ENCODE data around the gene PDE4D. TPM values are rescaled to one million over a fixed set of nuclear protein-coding genes. Genes with fewer than 3 reads are reported as not detected.

PDE4D gene
- total and polyA plus RNA-seq, 2 donors = 21.2 to 30.3 TPM

GRCh38 chr5:59209758-59210359 lies 683.7 kb downstream of the PDE4D start:
- H3K9me3 ChIP-seq (ENCODE audit: control insufficient read depth in 2 of 2, insufficient read depth in 1 of 2, low read length in 1 of 2) = no peaks in the 10 kb centered on the region
- no peaks in the 10 kb centered on the region for H3K36me3 ChIP-seq (ENCODE audit: control insufficient read depth in 2 of 2, insufficient read depth in 2 of 2, low read length in 1 of 2)
- no peaks in the 10 kb centered on the region for H3K4me1 ChIP-seq (ENCODE audit: control insufficient read depth in 2 of 2, insufficient read depth in 2 of 2, low read length in 2 of 2)
- no peaks in the 10 kb centered on the region for H3K27me3 ChIP-seq (ENCODE audit: control insufficient read depth in 2 of 2, insufficient read depth in 1 of 2, low read length in 1 of 2)
- peak in 1 of 9 donors; percentile 19 for DNase-seq (ENCODE audit: low read depth in 6 of 9, low spot score in 9 of 9)
- no peak overlapping the region for H3K4me3 ChIP-seq (ENCODE audit: low read length in 2 of 2)
- 93% methylated on average over 3 of the region's 3 CpGs for WGBS
- no peak overlapping the region for H3K27ac ChIP-seq (ENCODE audit: low read depth in 1 of 2, low read length in 1 of 2)

GRCh38 chr5:59208474-59208873 lies 685.1 kb downstream of the PDE4D start:
- H3K36me3 ChIP-seq (ENCODE audit: control insufficient read depth in 2 of 2, insufficient read depth in 2 of 2, low read length in 1 of 2) = no peaks in the 10 kb centered on the region
- no peaks in the 10 kb centered on the region for H3K27me3 ChIP-seq (ENCODE audit: control insufficient read depth in 2 of 2, insufficient read depth in 1 of 2, low read length in 1 of 2)
- H3K9me3 ChIP-seq (ENCODE audit: control insufficient read depth in 2 of 2, insufficient read depth in 1 of 2, low read length in 1 of 2) = no peaks in the 10 kb centered on the region
- DNase-seq (ENCODE audit: low read depth in 6 of 9, low spot score in 9 of 9) = no peak
- no peaks in the 10 kb centered on the region for H3K4me1 ChIP-seq (ENCODE audit: control insufficient read depth in 2 of 2, insufficient read depth in 2 of 2, low read length in 2 of 2)
- H3K27ac ChIP-seq (ENCODE audit: low read depth in 1 of 2, low read length in 1 of 2) = no peak overlapping the region
- H3K4me3 ChIP-seq (ENCODE audit: low read length in 2 of 2) = no peak overlapping the region

DNA sequence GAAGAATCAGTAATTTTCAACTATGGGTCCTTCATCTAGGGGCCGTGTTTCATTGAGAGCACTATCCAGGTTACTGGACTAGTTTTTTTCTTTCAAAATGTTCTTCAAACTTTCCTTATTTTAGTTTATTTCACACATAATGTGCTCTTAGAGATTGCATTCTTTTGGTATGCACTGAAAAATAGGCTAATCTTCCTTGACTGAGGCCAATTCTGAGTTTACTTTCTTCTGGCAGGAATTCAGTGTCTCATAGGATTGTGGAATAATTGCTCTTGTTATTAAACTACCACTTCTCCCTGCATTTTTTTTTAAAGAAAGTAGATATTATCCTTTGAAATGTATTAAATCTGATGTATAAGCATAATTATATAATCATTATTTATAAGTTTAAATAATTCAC lies 686.1 kb downstream of the PDE4D start:
- no peak overlapping the region for H3K4me3 ChIP-seq (ENCODE audit: low read length in 2 of 2)
- no peaks in the 10 kb centered on the region for H3K9me3 ChIP-seq (ENCODE audit: control insufficient read depth in 2 of 2, insufficient read depth in 1 of 2, low read length in 1 of 2)
- WGBS = 99% methylated on average over 1 of the region's 1 CpG
- no peaks in the 10 kb centered on the region for H3K36me3 ChIP-seq (ENCODE audit: control insufficient read depth in 2 of 2, insufficient read depth in 2 of 2, low read length in 1 of 2)
- H3K27ac ChIP-seq (ENCODE audit: low read depth in 1 of 2, low read length in 1 of 2) = no peak overlapping the region
- H3K27me3 ChIP-seq (ENCODE audit: control insufficient read depth in 2 of 2, insufficient read depth in 1 of 2, low read length in 1 of 2) = no peaks in the 10 kb centered on the region
- DNase-seq (ENCODE audit: low read depth in 6 of 9, low spot score in 9 of 9) = no peak
- no peaks in the 10 kb centered on the region for H3K4me1 ChIP-seq (ENCODE audit: control insufficient read depth in 2 of 2, insufficient read depth in 2 of 2, low read length in 2 of 2)

DNA sequence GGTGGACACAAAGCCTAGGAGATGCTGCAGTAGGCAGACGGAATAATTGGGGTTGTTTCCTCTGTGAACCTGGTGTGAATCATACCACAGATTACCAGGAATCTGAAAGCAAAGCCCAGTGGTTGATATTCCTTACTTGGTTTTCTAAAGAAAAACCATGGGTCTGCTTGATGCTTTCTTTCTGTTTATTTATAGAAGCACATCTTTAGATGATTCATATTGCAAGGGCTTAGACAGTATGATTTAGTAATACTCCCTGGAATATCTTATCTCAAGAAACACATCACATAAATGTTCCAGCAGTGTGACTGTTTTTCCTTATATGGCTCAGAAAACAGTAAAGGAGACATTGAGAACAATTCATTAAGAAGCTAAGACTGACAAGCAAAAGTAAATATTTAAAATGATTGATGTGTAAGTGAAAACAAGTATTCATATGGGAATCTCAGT lies 687.4 kb downstream of the PDE4D start:
- Histone ChIP-seq H3K9me3 (ENCODE audit: control insufficient read depth in 2 of 2, insufficient read depth in 1 of 2, low read length in 1 of 2) (no peaks in the 10 kb centered on the region), H3K36me3 (ENCODE audit: control insufficient read depth in 2 of 2, insufficient read depth in 2 of 2, low read length in 1 of 2) (no peaks in the 10 kb centered on the region), H3K27ac (ENCODE audit: low read depth in 1 of 2, low read length in 1 of 2) (no peak overlapping the region), H3K4me3 (ENCODE audit: low read length in 2 of 2) (no peak overlapping the region), H3K4me1 (ENCODE audit: control insufficient read depth in 2 of 2, insufficient read depth in 2 of 2, low read length in 2 of 2) (no peaks in the 10 kb centered on the region), H3K27me3 (ENCODE audit: control insufficient read depth in 2 of 2, insufficient read depth in 1 of 2, low read length in 1 of 2) (no peaks in the 10 kb centered on the region)
- 99% methylated on average over 1 of the region's 1 CpG for WGBS
- no peak for DNase-seq (ENCODE audit: low read depth in 6 of 9, low spot score in 9 of 9)

GRCh38 chr5:59204114-59204897 lies 689.2 kb downstream of the PDE4D start:
- Histone ChIP-seq H3K9me3 (ENCODE audit: control insufficient read depth in 2 of 2, insufficient read depth in 1 of 2, low read length in 1 of 2) (no peaks in the 10 kb centered on the region), H3K27me3 (ENCODE audit: control insufficient read depth in 2 of 2, insufficient read depth in 1 of 2, low read length in 1 of 2) (no peaks in the 10 kb centered on the region), H3K4me1 (ENCODE audit: control insufficient read depth in 2 of 2, insufficient read depth in 2 of 2, low read length in 2 of 2) (no peaks in the 10 kb centered on the region), H3K36me3 (ENCODE audit: control insufficient read depth in 2 of 2, insufficient read depth in 2 of 2, low read length in 1 of 2) (no peaks in the 10 kb centered on the region), H3K27ac (ENCODE audit: low read depth in 1 of 2, low read length in 1 of 2) (no peak overlapping the region), H3K4me3 (ENCODE audit: low read length in 2 of 2) (no peak overlapping the region)
- DNase-seq (ENCODE audit: low read depth in 6 of 9, low spot score in 9 of 9) = no peak
- WGBS = 79% methylated on average over 5 of the region's 5 CpGs

GRCh38 chr5:59199868-59200267 lies 693.7 kb downstream of the PDE4D start:
- Histone ChIP-seq H3K27ac (ENCODE audit: low read depth in 1 of 2, low read length in 1 of 2) (no peak overlapping the region), H3K27me3 (ENCODE audit: control insufficient read depth in 2 of 2, insufficient read depth in 1 of 2, low read length in 1 of 2) (no peaks in the 10 kb centered on the region), H3K4me3 (ENCODE audit: low read length in 2 of 2) (no peak overlapping the region), H3K9me3 (ENCODE audit: control insufficient read depth in 2 of 2, insufficient read depth in 1 of 2, low read length in 1 of 2) (no peaks in the 10 kb centered on the region), H3K36me3 (ENCODE audit: control insufficient read depth in 2 of 2, insufficient read depth in 2 of 2, low read length in 1 of 2) (no peaks in the 10 kb centered on the region), H3K4me1 (ENCODE audit: control insufficient read depth in 2 of 2, insufficient read depth in 2 of 2, low read length in 2 of 2) (no peaks in the 10 kb centered on the region)
- 90% methylated on average over 7 of the region's 7 CpGs for WGBS
- DNase-seq (ENCODE audit: low read depth in 6 of 9, low spot score in 9 of 9) = no peak

- WGBS = 90% methylated on average over 1 of the region's 1 CpG
- H3K4me1 ChIP-seq (ENCODE audit: control insufficient read depth in 2 of 2, insufficient read depth in 2 of 2, low read length in 2 of 2) = no peaks in the 10 kb centered on the region
- H3K4me3 ChIP-seq (ENCODE audit: low read length in 2 of 2) = no peak overlapping the region
- no peaks in the 10 kb centered on the region for H3K27me3 ChIP-seq (ENCODE audit: control insufficient read depth in 2 of 2, insufficient read depth in 1 of 2, low read length in 1 of 2)
- no peaks in the 10 kb centered on the region for H3K36me3 ChIP-seq (ENCODE audit: control insufficient read depth in 2 of 2, insufficient read depth in 2 of 2, low read length in 1 of 2)
- no peak overlapping the region for H3K27ac ChIP-seq (ENCODE audit: low read depth in 1 of 2, low read length in 1 of 2)
- no peak for DNase-seq (ENCODE audit: low read depth in 6 of 9, low spot score in 9 of 9)
- H3K9me3 ChIP-seq (ENCODE audit: control insufficient read depth in 2 of 2, insufficient read depth in 1 of 2, low read length in 1 of 2) = no peaks in the 10 kb centered on the region
Observed at GRCh38 chr5:59198832-59199231, 694.7 kb downstream of the PDE4D start.

- no peaks in the 10 kb centered on the region for H3K36me3 ChIP-seq (ENCODE audit: control insufficient read depth in 2 of 2, insufficient read depth in 2 of 2, low read length in 1 of 2)
- DNase-seq (ENCODE audit: low read depth in 6 of 9, low spot score in 9 of 9) = no peak
- WGBS = 97% methylated on average over 2 of the region's 2 CpGs
- H3K27me3 ChIP-seq (ENCODE audit: control insufficient read depth in 2 of 2, insufficient read depth in 1 of 2, low read length in 1 of 2) = no peaks in the 10 kb centered on the region
- H3K27ac ChIP-seq (ENCODE audit: low read depth in 1 of 2, low read length in 1 of 2) = no peak overlapping the region
- no peaks in the 10 kb centered on the region for H3K4me1 ChIP-seq (ENCODE audit: control insufficient read depth in 2 of 2, insufficient read depth in 2 of 2, low read length in 2 of 2)
- H3K4me3 ChIP-seq (ENCODE audit: low read length in 2 of 2) = no peak overlapping the region
- H3K9me3 ChIP-seq (ENCODE audit: control insufficient read depth in 2 of 2, insufficient read depth in 1 of 2, low read length in 1 of 2) = no peaks in the 10 kb centered on the region
Observed at GRCh38 chr5:59198365-59198764, 695.2 kb downstream of the PDE4D start.

- H3K36me3 ChIP-seq (ENCODE audit: control insufficient read depth in 2 of 2, insufficient read depth in 2 of 2, low read length in 1 of 2) = no peaks in the 10 kb centered on the region
- H3K27ac ChIP-seq (ENCODE audit: low read depth in 1 of 2, low read length in 1 of 2) = no peak overlapping the region
- H3K27me3 ChIP-seq (ENCODE audit: control insufficient read depth in 2 of 2, insufficient read depth in 1 of 2, low read length in 1 of 2) = no peaks in the 10 kb centered on the region
- no peak overlapping the region for H3K4me3 ChIP-seq (ENCODE audit: low read length in 2 of 2)
- 89% methylated on average over 4 of the region's 4 CpGs for WGBS
- no peaks in the 10 kb centered on the region for H3K4me1 ChIP-seq (ENCODE audit: control insufficient read depth in 2 of 2, insufficient read depth in 2 of 2, low read length in 2 of 2)
- DNase-seq (ENCODE audit: low read depth in 6 of 9, low spot score in 9 of 9) = no peak
- H3K9me3 ChIP-seq (ENCODE audit: control insufficient read depth in 2 of 2, insufficient read depth in 1 of 2, low read length in 1 of 2) = no peaks in the 10 kb centered on the region
Observed at GRCh38 chr5:59197911-59198310, 695.6 kb downstream of the PDE4D start.
